Sigmoid colon (tissue), 7 donors: ENCODE data around the gene SCN4A. TPM values are rescaled to one million over a fixed set of nuclear protein-coding genes. Genes with fewer than 3 reads are reported as not detected.

Source experiments
- DNase-seq: peaks from one replicate; pipeline ENCODE4 v3.0.0-alpha.2; 2019
- H3K27ac ChIP-seq, 4 donors: fragments of 200-600 bp; sonication (generic); one replicate each; pipeline ENCODE4 v1.5.1; 2016 to 2019; ENCODE audit warnings: mild to moderate bottlenecking in 1 of 4
- H3K27me3 ChIP-seq, 3 donors: fragments of 200-600 bp; sonication (generic); one replicate each; pipeline ENCODE4 v1.5.1; 2019; ENCODE audit warnings: mild to moderate bottlenecking in 1 of 3
- H3K36me3 ChIP-seq, 4 donors: fragments of 200-600 bp; sonication (generic); one replicate each; pipeline ENCODE4 v1.5.1; 2016 to 2019
- H3K4me1 ChIP-seq, 4 donors: fragments of 200-600 bp; sonication (generic); one replicate each; pipeline ENCODE4 v1.5.1; 2017 to 2019
- H3K4me3 ChIP-seq, 4 donors: fragments of 200-600 bp; sonication (generic); one replicate each; pipeline ENCODE4 v1.5.1; 2017 to 2019; ENCODE audit warnings: mild to moderate bottlenecking in 2 of 4, moderate library complexity in 1 of 4
- H3K9me3 ChIP-seq, 4 donors: fragments of 200-600 bp in 3 of 4; sonication (generic) in 3 of 4; one replicate each; pipeline versions ENCODE4 v1.5.1 to v1.6.1; 2013 to 2019
- EP300 ChIP-seq, 4 donors: sonication (generic); formaldehyde crosslinking; IDR thresholded peaks; one replicate each; pipeline ENCODE4 v1.6.1; 2017; ENCODE audit warnings: antibody characterized with exemption in 4 of 4
- POLR2A ChIP-seq, 2 donors: fragments of 450-650 bp; IDR thresholded peaks; one replicate each; pipeline ENCODE4 v1.6.1; 2016; ENCODE audit warnings: antibody characterized with exemption in 2 of 2, mild to moderate bottlenecking in 2 of 2, moderate library complexity in 2 of 2
- POLR2AphosphoS5 ChIP-seq, 4 donors: sonication (generic); formaldehyde crosslinking; IDR thresholded peaks; one replicate each; pipeline ENCODE4 v1.6.1; 2017; ENCODE audit warnings: antibody characterized with exemption in 4 of 4
- WGBS, 2 donors: extraction: QIAGEN DNeasy Blood & Tissue Kit; methylation state at CpG; one replicate each; pipeline ENCODE4 v1.1.7; 2013; 5-methylcytosine and 5-hydroxymethylcytosine counted together
- intact Hi-C: fragments of 100-400 bp; cut with DNase I; formaldehyde crosslinking; loops from one replicate; pipeline ENCODE4 v1.15.1; 2023
- polyA plus RNA-seq, 3 donors: library from polyadenylated mRNA; stranded (reverse); fragments of 200-250 nt; gene quantifications; one replicate each; pipeline ENCODE4 v1.2.3, GENCODE V29; 2013
- total RNA-seq, 4 donors: library from RNA; depleted of rRNA; stranded (reverse); fragments of >200 nt; gene quantifications; one replicate each; pipeline ENCODE4 v1.1.0, GENCODE V29; 2016
- TF ChIP-seq, protein P1 (sequence below), 4 experiments: fragments of 450-650 bp in 3 of 4; fragments of 200-600 bp in 1 of 4; IDR thresholded peaks; one replicate each; pipeline ENCODE4 v1.5.1; 2016 to 2019; ENCODE audit warnings: antibody characterized with exemption in 4 of 4, mild to moderate bottlenecking in 3 of 4, moderate library complexity in 2 of 4
- donor health status: healthy with polysubstance abuse.
- donor health status: Bipolar disorder and iron deficiency.
- donor health status: healthy.

SCN4A gene
- total and polyA plus RNA-seq, 7 donors: 0.23 to 4.2 (median 0.70) TPM; not detected in 1

DNA sequence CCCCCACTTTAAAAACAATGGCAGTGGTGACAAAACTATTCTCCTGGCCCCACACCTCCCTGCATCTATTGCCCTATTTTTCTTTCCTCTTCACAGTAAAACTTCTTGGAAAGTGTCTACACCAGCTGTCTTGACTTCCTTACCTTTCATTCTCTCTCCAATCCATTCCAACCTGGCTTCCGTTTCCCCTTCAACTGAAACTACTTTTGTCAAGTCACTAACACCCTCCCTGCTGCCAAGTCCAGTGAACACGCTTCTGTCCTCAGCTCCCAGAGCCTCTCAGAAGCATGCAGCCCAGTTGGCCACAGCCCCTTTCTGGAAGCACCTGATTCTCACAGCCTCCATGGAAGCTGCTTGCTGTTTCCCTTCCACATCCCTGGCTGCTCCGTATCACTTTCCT, 4.0 kb upstream of the SCN4A start:
- H3K27me3 ChIP-seq: peaks cover 0 to 12% (median 0%) of the 10 kb centered on the region in 3 donors
- no peak for TF ChIP-seq EP300 (IDR thresholded peaks at IDR 0.05)
- TF ChIP-seq POLR2A (IDR thresholded peaks at IDR 0.05): no peak
- no peak for TF ChIP-seq POLR2AphosphoS5 (IDR thresholded peaks at IDR 0.05)
- TF ChIP-seq, protein P1, sequence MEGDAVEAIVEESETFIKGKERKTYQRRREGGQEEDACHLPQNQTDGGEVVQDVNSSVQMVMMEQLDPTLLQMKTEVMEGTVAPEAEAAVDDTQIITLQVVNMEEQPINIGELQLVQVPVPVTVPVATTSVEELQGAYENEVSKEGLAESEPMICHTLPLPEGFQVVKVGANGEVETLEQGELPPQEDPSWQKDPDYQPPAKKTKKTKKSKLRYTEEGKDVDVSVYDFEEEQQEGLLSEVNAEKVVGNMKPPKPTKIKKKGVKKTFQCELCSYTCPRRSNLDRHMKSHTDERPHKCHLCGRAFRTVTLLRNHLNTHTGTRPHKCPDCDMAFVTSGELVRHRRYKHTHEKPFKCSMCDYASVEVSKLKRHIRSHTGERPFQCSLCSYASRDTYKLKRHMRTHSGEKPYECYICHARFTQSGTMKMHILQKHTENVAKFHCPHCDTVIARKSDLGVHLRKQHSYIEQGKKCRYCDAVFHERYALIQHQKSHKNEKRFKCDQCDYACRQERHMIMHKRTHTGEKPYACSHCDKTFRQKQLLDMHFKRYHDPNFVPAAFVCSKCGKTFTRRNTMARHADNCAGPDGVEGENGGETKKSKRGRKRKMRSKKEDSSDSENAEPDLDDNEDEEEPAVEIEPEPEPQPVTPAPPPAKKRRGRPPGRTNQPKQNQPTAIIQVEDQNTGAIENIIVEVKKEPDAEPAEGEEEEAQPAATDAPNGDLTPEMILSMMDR (IDR thresholded peaks at IDR 0.05): no peak
- DNase-seq: no peak
- 64 to 73% methylated on average over 3 of the region's 3 CpGs for WGBS, 2 donors
- H3K4me3 ChIP-seq: no peak overlapping the region
- H3K9me3 ChIP-seq: no peaks in the 10 kb centered on the region
- intact Hi-C loops: no loop called here
- no peaks in the 10 kb centered on the region for H3K36me3 ChIP-seq
- H3K27ac ChIP-seq: no peak overlapping the region
- peaks cover 0 to 11% (median 4%) of the 10 kb centered on the region in 4 donors for H3K4me1 ChIP-seq

DNA sequence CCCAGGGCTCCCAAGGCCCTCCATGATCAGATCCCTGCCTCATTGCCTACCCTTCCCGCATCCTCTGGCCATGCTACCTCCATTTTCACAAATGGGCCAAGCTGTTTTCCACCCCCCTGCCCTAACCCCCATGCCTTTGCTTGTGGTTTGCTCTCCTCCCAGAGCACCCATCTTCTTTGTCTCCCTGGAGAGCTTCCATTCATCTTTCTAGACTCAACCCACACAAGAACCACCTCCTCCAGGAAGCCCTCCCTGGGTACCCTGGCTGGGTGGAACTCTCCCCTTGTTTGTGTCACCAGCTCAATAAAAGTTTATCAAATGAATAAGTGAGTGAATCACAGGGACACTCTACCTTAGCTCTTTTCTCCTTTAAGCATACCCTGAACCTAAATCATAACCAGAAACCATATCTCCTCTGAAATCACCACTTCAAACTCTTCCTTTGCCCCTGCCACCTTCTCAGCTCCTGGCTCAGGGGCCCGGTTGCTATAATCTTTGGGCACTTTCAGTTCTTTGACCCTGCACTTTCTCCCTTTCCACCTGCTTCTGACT, 2.9 kb upstream of the SCN4A start:
- Histone ChIP-seq H3K27ac (no peak overlapping the region), H3K9me3 (no peaks in the 10 kb centered on the region), H3K4me1 (peaks cover 0 to 8% (median 4%) of the 10 kb centered on the region in 4 donors), H3K4me3 (no peak overlapping the region), H3K36me3 (no peaks in the 10 kb centered on the region), H3K27me3 (peaks cover 0 to 12% (median 0%) of the 10 kb centered on the region in 3 donors)
- WGBS, 2 donors: 70 to 74% methylated on average over 2 of the region's 2 CpGs
- intact Hi-C loops: no loop called here
- no peak for TF ChIP-seq EP300 (IDR thresholded peaks at IDR 0.05)
- TF ChIP-seq POLR2A (IDR thresholded peaks at IDR 0.05): no peak
- TF ChIP-seq, protein P1 (IDR thresholded peaks at IDR 0.05): no peak
- no peak for TF ChIP-seq POLR2AphosphoS5 (IDR thresholded peaks at IDR 0.05)
- no peak for DNase-seq

DNA sequence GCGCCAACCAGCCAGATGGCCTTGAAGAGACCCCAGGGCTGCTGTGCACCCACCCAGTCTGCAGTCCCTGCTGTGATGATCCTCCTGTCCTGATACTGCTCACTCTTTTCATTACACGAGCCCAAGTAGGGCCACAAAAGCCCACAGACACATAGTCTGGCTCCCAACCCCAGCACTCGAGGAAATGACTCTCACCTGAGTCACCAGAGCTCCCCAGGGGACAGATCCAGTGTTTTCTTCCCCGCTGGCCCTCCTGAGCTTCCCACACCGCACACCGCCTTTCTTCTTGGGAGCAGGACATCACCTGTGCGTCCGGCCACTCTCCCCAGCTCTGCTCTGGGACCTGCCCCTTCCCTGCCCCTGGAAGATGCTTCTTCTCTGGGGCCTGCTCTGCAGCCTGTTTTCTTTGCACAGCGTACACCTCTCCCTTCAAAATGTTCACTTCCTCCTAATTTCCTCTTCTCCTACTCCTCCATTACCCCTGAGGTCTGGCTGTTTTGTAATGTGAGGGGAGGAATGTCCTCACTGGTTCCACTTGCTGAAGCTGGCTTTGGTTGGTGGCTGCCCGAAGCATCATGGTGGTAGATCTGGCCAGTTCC, 2.0 kb upstream of the SCN4A start:
- intact Hi-C loops: no loop called here
- TF ChIP-seq EP300 (IDR thresholded peaks at IDR 0.05) (no peak), POLR2AphosphoS5 (IDR thresholded peaks at IDR 0.05) (no peak), POLR2A (IDR thresholded peaks at IDR 0.05) (no peak)
- TF ChIP-seq, protein P1 (IDR thresholded peaks at IDR 0.05): no peak
- 69 to 82% methylated on average over 10 of the region's 10 CpGs for WGBS, 2 donors
- no peak overlapping the region for H3K4me3 ChIP-seq
- DNase-seq: no peak
- H3K9me3 ChIP-seq: no peaks in the 10 kb centered on the region
- H3K27ac ChIP-seq: no peak overlapping the region
- no peaks in the 10 kb centered on the region for H3K4me1 ChIP-seq
- H3K36me3 ChIP-seq: no peaks in the 10 kb centered on the region
- H3K27me3 ChIP-seq: peaks cover 0 to 12% (median 0%) of the 10 kb centered on the region in 3 donors

DNA sequence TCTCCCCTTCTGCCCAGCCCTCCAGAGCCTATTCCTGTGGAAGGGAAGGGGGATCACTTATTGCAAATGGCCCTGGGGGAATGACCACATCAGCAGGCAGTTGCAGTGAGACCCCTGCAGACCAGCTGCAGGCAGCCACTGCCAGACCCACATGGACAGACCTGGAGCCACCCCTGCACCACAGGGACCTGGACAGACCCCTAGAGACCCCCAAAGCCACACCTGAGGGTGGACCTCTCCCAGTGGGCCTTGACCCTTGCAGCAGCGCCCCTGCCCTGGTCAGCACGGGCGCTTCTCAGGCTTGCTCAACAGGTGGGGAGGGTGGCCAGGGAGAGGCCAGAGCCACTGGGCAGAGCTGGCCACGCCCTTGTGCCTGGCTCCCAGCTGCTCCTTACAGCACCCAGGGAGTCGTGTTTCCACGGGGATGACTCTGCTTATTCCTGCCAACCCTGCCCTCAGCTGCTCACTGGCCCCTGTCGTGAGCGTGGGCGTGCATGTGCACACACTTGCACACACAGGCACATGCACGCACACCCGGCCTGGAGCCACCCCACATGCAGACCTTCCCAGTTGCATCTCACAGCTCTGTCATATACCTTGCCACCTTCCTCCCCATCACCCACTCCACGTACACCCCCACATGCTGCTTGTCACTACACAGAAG, 1.3 kb upstream of the SCN4A start:
- TF ChIP-seq POLR2AphosphoS5 (IDR thresholded peaks at IDR 0.05) (no peak), POLR2A (IDR thresholded peaks at IDR 0.05) (no peak), EP300 (IDR thresholded peaks at IDR 0.05) (no peak)
- TF ChIP-seq, protein P1 (IDR thresholded peaks at IDR 0.05): no peak
- intact Hi-C loops: no loop called here
- DNase-seq: no peak

More for the DNA sequence above, 1.3 kb upstream of the SCN4A start:
- Histone ChIP-seq H3K9me3 (no peaks in the 10 kb centered on the region), H3K36me3 (no peaks in the 10 kb centered on the region), H3K4me3 (no peak overlapping the region), H3K27ac (no peak overlapping the region), H3K27me3 (peaks cover 0 to 12% (median 0%) of the 10 kb centered on the region in 3 donors), H3K4me1 (no peaks in the 10 kb centered on the region)
- WGBS, 2 donors: 18 to 64% methylated on average over 12 of the region's 12 CpGs
